Fibroblast of skin of scalp (primary cell): ENCODE results near the gene TENT5A.
"Not testable (repeated sequence)": the region's sequence is repeated elsewhere in the genome, so short reads cannot be mapped to it uniquely, and the experiment has no call there.

ENCODE experiments used
- DNase-seq: peaks from one replicate; pipeline ENCODE4 v3.0.0-alpha.2; 2013

TENT5A gene

DNA sequence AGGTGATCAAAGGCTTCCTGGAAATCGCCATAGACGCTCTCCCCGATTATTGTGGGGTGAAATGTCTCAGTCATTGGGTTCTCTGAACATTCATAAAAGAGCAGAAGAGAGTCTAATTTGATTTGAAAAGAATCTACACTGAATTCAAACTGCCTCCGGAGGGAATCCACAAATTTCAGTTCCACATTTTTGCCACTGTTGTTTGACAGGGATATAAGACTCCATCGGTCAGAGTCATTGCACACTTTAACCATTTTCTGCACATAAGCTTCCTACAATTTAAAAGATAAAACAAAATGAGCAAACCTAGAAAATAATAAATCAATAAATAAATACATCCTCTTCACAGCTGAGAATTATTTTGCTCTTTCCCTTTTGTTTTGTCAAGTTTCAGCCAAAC is 2.3 kb downstream of the TENT5A start:
- no peak for DNase-seq

DNA sequence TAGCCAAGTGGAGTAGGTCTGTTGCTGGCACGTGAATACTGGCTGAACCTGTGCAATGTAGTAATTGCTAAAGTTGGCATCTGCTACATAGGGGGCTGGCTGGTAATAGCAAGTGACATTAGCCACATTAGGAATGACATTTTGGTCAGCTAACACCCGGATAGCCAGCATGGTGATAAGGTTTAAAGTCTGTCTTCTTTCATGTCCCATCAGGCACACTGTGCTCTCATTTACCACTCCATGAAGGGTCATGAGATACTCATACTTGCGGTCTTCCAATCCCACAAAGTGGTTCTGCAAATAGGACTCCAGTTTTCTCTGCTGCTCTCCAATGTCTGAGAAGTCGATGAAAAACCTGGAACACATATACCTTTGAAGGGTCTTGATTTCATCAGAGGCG is 2.8 kb downstream of the TENT5A start:
- no peak for DNase-seq

DNA sequence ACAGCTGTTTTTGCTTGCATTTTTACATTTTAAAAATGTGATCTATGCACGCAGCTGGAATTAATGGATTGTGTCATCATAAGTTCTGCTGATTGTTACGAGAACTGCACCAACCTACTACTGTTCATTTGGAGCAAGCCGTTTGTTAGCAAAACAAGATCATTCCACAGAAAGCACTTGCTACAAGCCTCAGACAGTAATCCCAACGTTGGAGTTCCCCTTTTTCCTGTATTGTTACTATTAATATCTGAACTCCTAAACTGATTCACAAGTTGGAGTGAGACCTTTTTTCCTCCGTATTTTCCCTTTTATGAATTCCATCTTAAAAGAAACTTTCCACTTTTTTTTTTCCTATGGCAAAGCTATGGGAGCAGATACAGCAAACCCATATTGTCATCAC is 3.5 kb downstream of the TENT5A start:
- no peak for DNase-seq

DNA sequence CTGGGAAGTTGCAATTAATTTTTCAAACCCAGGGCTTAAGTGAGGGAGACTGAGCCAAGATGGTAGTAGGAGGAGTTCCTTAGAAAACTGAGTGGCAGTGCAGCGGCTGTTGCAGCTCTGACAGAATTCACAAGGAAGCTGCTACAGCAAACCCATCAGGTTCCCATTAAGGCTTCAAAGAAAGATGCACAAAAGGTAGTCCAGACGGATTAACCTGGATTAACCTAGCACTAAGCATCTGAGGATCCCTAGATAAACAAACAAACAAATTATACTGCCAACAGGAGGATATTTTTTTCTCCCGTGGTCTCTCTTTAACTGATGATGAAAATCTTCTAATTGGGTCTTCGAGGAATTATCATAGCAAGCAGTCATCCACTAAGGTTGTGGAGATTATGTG is 5.2 kb downstream of the TENT5A start:
- DNase-seq, result no peak

DNA sequence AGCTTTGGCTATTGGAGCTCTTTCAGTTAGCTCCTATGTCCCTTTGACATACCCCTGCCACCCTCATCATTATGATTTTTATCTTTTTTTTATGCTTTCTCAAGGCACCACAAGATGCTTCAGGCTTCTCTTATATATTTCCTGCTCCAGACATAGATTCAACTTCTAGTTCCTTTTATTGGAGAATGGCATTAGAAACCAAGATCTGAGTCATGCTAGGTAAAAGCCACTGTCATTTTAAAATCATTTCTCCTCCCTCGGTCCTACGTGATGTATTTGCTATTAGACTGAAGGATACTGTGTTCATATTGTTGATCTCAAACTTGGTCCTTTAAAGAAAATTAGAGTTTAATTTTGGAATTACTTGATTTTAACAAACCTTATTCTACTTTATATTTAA is 8.3 kb downstream of the TENT5A start:
- DNase-seq, result no peak

DNA sequence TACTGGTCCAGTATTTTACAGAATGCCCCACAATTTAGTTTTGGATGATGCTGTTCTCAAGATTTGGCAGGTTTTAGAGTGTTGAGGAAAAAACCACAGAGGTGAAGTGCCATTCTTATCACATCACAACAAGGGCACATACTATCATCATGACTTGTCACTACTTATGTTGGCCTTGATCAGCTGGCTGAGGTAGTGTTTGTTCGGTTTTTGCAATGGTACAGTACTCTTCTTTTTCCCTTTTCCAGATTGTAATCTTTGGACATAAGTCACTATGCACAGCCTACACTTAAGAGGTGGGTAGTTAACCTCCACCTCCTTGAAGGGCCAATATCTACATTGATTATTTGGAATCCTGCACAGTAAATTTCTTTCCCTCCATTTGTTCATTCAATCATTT is 8.8 kb downstream of the TENT5A start:
- no peak for DNase-seq

DNA sequence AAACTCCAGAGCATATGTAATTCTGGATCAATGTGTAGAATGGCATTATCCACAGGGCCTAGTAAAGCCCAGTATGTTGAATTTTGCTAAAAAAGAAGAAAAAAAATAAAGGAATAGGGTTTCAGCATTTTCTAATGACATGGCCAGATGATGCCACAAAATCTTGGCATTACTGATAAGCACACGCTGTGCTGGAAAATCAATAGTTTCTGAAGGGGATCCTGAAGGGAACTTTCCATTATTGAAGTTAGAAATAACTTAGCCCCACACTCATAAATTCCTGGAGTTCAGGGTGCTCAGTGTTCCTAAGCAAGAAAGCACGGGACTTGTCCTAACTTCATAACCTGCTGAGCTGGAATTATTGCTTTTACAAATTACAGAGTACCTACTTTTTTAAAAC is 10.8 kb downstream of the TENT5A start:
- no peak for DNase-seq

DNA sequence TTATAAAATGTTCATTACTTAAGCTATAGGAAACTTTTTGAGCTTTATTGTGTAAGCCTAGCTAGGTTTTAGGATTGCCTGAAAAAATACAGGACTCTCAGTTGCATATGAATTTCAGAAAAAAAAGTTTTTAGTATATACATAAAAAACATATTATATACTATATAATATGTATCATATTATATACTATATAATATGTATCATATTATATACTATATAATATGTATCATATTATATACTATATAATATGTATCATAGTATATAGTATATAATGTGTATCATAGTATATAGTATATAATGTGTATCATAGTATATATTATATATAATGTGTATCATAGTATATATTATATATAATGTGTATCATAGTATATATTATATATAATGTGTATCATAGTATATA is 11.9 kb downstream of the TENT5A start:
- not testable (repeated sequence) for DNase-seq

DNA sequence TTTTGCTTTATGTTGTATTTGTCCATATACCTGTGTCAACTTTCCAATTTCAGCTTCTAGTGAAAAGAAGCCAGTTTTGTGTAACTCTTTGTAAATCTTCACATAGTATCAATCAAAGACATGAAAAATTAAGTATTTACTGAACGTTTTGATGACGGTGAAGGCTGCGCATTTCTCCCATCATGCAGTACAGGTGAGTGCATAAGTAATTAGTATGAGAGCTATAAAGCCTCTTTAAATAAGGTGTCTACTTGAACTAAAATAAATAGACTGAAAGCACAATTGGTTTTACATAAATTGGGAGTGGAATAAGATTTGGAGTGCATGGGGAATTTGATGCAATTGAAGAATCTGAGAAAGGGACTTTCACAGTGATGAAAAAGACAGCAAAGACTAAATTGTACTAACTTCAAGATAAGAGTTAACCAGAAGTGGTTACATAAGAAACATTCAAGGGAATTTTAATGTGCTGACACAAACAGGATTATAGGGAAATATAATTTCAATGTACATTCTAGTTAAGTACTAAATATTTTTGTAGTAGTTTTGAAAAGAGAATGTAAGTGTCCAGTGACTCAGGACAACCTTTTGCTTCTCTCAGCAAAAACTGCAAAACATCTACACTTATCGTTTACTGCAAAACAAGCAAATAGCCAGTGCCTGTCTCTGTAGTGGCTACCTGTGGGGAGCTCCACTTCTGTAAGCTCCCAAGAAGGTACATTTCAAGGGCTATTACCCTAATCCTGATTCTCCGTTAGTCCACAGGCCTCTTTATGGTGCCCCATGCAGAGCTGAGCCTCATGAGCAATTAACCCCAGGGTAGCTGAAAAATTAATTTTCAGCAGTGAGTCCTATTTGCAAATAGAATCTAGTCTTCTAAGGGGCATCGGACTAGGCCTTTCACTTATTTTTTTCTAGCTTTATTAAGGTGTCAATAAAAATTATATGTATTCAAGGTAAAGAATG is 13.0 kb downstream of the TENT5A start:
- DNase-seq, result no peak

DNA sequence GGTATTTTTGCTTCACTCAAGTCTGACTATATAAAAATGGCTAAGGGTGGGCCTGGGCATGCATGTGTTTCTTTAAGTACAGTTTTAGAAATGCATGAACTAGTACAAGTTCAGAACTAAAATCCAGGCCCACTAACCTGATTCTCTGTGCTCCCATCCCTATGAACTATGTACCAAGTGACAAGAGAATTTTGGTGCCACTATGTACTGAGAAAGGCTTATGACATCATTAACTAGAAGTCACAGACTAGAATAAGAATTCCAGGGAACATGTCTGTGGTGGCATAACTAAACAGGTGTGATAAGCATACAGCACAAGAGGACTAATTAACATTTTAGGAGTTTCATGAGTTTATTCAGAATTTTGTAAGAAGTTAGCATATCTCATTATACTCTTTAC is 16.1 kb downstream of the TENT5A start:
- no peak for DNase-seq

DNA sequence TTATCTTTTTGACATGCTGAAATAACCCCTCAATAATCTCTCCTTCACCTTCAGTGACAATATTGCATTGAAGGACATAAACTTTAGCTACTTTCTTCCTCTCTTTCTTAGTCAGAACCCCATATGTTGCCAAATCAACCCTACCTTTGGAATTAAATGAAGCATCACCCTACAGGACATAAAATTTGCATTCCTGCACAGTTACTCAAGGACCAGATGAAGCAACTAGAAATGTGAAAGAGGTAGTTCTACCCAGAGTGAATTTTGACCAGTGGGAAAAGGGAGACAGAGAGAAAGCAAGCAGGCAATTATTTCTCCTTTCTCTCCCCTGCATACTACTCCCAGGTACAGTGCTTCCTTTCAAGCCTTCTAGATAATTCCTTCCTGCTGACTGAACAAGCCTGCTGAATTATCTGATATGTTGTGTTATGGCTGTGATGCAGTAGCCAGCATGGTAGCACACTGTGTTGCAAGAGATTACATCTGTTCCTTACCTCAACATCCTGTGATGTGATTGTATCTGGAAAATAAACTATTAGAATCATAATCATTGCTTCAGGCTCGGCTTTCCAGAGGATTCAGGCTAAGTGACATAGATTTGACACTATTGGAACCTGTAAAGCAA is 16.6 kb downstream of the TENT5A start:
- no peak for DNase-seq

DNA sequence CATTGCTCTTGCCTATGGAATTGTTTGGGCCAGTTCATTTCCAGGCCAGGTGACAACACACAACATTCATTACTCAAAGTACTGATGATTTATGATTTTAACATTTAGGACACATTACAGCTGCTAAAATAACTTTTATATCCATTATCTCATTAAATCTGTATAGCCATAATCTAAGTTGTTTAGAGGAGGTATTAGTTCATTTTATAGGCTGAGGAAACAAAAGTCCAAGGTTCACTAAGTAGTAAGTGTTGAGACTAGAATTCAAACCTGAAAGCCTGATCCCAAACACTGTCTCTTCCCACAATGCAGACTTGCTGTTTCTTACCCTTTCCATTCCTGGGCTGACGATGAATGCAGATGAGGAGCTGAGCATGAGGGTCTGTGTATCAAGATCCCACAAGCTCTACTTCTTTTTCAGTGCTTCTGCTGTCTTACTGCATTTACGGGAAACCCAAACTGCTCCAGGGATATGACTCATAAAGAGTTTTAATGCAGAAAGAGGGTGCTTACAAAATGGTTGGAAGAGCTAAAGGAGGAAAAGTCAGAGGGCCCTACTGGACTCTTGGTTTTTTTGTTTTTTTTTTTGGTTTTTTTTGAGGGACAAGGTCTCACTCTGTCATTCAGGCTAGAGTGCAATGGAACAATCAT is 17.9 kb downstream of the TENT5A start:
- DNase-seq, result no peak

DNA sequence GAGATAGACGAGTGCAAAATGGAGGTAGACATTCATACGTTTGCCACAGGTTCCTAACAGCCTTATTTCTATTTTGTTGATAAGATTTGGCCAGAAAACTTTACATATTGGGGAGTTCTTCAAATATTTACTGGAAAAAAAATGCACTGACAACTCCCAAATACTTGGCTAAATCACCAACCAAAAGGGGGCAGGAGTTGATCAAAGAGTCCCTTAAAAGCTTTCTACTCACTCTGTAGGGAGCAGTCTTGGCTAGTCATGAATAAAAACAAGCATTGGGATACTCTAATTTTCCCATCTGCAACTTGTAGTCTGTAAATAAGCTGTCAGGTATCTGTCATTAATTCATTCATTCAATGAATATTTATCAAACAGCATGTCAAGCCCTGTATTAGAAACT is 18.4 kb downstream of the TENT5A start:
- no peak for DNase-seq

DNA sequence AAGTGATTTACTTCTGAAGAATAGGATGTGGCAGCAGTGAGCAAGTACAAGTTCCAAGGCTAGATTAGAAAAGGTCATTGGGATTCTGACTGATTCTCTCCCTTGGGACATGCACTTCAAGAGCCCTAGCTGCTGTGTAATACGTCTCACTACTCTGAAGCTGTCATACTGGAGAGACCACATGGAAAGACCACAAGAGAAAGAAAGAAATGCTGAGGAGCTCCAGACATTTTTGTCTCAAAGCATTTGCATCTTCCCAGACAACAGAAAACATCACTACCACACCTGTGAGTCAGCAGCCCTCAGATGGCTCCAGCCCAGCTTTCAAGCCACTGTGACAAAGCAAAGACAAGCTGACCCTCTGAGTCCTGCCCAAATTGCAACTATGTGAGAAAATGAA is 20.7 kb downstream of the TENT5A start:
- DNase-seq, result peak; percentile 71

DNA sequence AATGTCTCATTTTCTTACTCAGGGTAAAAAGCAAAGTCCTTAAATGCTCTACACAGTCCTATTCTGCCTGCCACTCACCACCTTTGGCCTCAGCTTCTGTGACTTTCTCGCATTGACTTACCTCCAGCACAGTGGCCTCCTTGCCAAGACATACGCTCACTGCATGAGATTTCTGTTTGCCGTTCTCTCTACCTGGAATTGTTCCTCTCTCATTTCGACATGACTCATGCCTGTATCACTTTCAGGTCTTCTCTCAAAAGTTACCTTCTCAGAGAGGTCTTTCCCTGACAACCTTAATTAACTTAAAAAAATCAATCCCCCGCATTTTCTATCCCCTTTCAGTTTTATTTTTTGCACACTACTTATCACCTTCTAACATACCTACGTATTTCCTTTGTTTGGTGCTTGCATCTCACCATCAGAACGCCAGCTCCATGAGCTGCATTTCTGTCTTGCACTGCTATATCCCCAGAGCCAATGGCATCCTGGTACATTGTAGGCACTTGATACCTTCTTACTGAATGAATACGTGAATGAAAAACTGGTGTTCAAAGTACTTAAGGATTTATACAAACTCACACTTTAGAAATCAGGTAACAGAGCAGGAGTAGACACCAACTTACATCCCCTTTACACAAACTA is 24.5 kb downstream of the TENT5A start:
- no peak for DNase-seq

DNA sequence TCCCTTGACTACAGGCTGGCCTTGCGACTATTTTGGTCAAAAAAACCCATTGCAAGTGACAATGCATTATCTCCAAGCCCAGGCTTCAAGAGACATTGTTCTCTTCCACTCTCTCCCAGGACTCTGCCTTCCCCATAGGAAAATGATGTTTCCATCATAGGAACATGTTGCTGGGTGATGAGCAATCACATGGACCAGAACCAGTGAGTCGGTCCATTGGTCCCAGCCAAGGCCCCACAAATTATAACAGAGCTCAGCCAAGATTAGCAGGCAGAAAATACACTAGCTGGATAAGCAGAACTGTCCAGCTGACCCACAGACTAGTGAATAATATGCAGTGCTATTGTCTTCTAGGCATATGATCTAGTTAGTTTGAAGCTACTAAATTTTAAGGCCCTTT is 27.4 kb downstream of the TENT5A start:
- DNase-seq, result no peak

DNA sequence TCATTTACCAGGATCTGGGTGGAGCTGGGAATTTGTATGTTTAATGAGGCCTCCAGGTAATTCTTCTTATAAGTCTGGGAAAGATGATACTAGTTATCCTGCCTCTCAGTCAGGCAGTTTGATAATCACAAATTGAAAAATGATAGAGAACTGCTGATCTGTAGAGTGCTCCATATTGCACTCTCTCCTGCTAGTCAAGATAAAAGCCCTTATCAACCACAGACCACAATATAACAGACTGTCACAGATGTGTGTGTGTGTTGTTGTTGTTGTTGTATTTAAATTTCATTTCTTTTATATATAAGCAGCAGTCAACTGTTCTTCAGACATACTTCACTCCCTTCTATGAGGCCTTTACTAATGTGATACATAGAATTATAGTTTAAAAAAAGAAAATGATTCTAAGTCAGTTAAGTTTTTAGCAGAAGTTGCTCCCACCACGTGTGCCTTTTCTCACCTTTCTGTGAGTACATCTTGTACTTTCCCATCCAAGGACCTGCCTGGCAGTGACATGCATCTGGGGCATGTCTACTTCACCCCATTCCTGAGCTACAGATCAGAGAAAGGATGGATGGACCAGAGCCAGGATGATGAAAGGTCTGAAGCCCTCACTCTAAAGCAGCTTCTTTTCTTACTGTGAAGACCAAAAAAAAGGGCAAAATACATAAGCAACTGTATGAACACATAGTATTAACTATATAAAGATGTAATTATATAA is 29.8 kb downstream of the TENT5A start:
- no peak for DNase-seq

DNA sequence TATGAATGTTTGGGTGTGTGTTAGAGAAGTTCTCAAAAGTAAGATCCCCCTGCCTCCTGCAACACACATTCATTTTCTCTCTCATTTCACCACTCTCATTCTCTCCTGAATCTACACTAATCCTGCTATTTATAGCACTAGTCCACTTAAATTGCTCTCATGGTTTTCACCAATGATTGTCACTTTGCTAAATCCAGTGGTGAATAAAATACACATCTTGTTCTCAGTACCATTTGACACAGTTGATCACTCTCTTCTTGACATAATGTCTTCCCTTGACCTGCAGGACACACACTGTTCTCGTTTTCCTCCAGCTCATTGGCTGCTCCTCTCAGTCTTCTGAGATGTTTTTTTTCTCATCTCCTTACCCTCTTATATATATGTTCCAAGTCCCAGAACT is 32.1 kb downstream of the TENT5A start:
- no peak for DNase-seq

DNA sequence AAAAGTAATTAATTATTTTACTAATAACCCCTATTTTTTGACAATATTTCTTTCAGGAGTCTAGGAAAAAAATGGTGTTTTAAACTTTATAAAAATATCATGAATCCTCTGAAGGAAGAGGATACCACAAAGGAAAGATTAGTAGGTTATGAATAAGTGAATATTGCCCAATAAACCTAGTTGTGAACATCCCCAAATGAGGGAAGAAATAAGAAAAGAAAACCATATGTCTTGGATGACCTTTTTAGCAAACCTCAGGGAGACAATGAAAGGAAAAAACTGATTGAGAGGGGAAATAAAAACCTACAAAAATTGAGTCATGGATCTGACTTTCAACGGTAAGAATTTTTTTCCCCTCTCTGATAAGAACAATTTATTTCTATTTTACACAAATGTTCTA is 34.4 kb downstream of the TENT5A start:
- no peak for DNase-seq

DNA sequence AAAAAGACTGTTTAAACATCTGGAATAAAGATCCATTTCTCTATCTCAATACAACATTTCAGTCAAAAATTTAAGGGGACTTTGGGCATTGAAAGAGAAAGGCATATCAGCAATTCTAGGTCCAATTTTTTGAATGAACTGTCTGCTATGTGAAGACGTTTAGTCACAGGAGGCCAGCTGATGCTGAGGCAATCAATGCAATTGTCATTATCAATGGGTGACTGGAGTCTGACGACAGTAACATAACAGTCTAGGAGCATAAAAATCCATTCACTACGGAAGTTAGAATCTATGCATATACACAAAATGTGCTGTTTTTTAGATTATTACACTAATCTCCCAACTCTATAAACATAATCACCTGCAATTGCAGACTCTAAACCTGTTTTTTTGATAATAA is 37.8 kb downstream of the TENT5A start:
- DNase-seq, result no peak

DNA sequence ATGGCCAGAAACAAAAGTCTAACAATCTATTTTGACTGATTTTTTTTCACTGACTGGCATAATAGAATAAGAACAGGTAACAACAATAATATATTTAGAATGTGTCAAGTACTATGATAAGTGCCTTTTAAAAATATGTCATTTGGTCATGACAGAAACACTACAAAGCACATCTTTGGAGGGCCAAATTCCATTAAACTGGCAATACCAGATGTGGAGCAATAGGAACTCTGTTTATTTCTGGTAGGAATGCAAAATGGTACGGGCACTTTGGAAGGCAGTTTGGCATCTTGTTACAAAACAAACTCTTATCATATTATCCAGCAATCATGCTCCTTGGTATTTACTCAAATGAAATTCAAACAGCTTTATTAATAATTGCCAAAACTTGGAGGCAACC is 39.3 kb downstream of the TENT5A start:
- no peak for DNase-seq

DNA sequence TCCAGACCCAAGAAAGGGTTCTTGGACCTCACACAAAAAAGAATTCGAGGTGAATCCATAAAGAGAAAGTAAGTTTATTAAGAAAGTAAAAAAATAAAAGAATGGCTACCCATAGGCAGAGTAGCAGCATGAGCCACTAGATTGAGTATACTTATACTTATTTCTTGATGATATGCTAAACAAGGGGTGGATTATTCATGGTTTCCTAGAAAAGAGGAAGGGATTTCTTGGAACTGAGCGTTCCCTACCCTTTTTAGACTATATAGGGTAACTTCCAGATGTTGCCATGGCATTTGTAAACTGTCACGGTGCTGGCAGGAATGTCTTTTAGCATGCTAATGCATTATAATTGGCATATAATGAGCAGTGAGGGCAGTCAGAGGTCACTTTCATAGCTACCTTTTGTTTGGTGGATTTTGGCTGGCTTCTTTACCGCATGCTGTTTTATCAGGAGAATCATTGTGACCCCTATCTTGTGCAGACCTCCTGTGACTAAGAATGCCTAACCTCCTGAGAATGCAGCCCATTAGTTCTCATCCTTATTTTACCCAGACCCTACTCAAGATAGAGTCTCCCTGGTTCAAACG is 44.3 kb downstream of the TENT5A start:
- DNase-seq, result no peak
